GM12873 (cell line): ENCODE results near the gene TRIM5.

Source experiments
- CTCF ChIP-seq: IDR thresholded peaks from 2 replicates; pipeline ENCODE4 v1.5.1; 2012; ENCODE audit warnings: low read depth, mild to moderate bottlenecking, moderate library complexity, low read length, control low read depth; ENCODE audit not compliant: insufficient read depth; ENCODE audit errors: missing control alignments

Gene TRIM5

GRCh38 chr11:5679811-5680210 is 5.1 kb downstream of the TRIM5 start:
- TF ChIP-seq CTCF: no peak

- TF ChIP-seq CTCF: no peak
Measured at GRCh38 chr11:5674391-5674790, 10.5 kb downstream of the TRIM5 start.

GRCh38 chr11:5671831-5672230 is 13.0 kb downstream of the TRIM5 start:
- no peak for TF ChIP-seq CTCF

GRCh38 chr11:5666402-5666793 is 18.5 kb downstream of the TRIM5 start:
- no peak for TF ChIP-seq CTCF

GRCh38 chr11:5665746-5666401 is 19.0 kb downstream of the TRIM5 start:
- TF ChIP-seq CTCF: no peak

- no peak for TF ChIP-seq CTCF
Measured at GRCh38 chr11:5665051-5665570, 19.8 kb downstream of the TRIM5 start.

GRCh38 chr11:5663511-5663910 is 21.4 kb downstream of the TRIM5 start:
- TF ChIP-seq CTCF: no peak
